SK-N-SH treated with all-trans-retinoic acid at 6 μM for 48 hours (cell line): ENCODE results near the gene HCFC1R1.

ENCODE experiments used
- ARNTL ChIP-seq: fragments of 450-650 bp; formaldehyde crosslinking; IDR thresholded peaks from 2 replicates; pipeline ENCODE4 v1.5.0; 2020; ENCODE audit warnings: low read depth, mild to moderate bottlenecking, moderate library complexity, borderline replicate concordance
- CSDC2 ChIP-seq: fragments of 250-450 bp; sonication (Bioruptor Pico); IDR thresholded peaks from 2 replicates; pipeline ENCODE4 v1.5.0; 2020; ENCODE audit warnings: mild to moderate bottlenecking, moderate library complexity
- ESRRG ChIP-seq: fragments of 250-450 bp; sonication (Bioruptor Pico); IDR thresholded peaks from 2 replicates; pipeline ENCODE4 v1.6.1; 2021; ENCODE audit warnings: mild to moderate bottlenecking
- ISL1 ChIP-seq: fragments of 250-450 bp; sonication (Bioruptor Pico); IDR thresholded peaks from 2 replicates; pipeline ENCODE4 v2.1.2; 2022; ENCODE audit warnings: mild to moderate bottlenecking, moderate library complexity
- OSR1 ChIP-seq: fragments of 250-450 bp; sonication (Bioruptor Pico); IDR thresholded peaks from 2 replicates; pipeline ENCODE4 v1.8.0; 2022; ENCODE audit warnings: moderate library complexity, mild to moderate bottlenecking, inconsistent platforms
- PATZ1 ChIP-seq: fragments of 250-450 bp; sonication (Bioruptor Pico); IDR thresholded peaks from 2 replicates; pipeline ENCODE4 v1.8.0; 2020; ENCODE audit warnings: mild to moderate bottlenecking, moderate library complexity, borderline replicate concordance
- TOX ChIP-seq: fragments of 250-450 bp; sonication (Bioruptor Pico); IDR thresholded peaks from 2 replicates; pipeline ENCODE4 v1.8.0; 2021; ENCODE audit warnings: mild to moderate bottlenecking, moderate library complexity, borderline replicate concordance
- TSHZ2 ChIP-seq: fragments of 250-450 bp; sonication (Bioruptor Pico); IDR thresholded peaks from 2 replicates; pipeline ENCODE4 v1.5.0; 2020; ENCODE audit warnings: mild to moderate bottlenecking, moderate library complexity
- ZC3H10 ChIP-seq: fragments of 250-450 bp; sonication (Bioruptor Pico); IDR thresholded peaks from 2 replicates; pipeline ENCODE4 v1.5.1; 2021; ENCODE audit warnings: mild to moderate bottlenecking, moderate library complexity
- ZFP3 ChIP-seq: fragments of 250-450 bp; sonication (Bioruptor Pico); IDR thresholded peaks from 2 replicates; pipeline ENCODE4 v1.5.0; 2020; ENCODE audit warnings: mild to moderate bottlenecking, moderate library complexity
- ZFP30 ChIP-seq: fragments of 450-650 bp; formaldehyde crosslinking; IDR thresholded peaks from 2 replicates; pipeline ENCODE4 v1.5.0; 2022; ENCODE audit warnings: mild to moderate bottlenecking, moderate library complexity
- TF ChIP-seq, protein P1 (sequence below): fragments of 250-450 bp; sonication (Bioruptor Pico); IDR thresholded peaks from 2 replicates; pipeline ENCODE4 v1.5.1; 2021; ENCODE audit warnings: mild to moderate bottlenecking, moderate library complexity

DNA sequence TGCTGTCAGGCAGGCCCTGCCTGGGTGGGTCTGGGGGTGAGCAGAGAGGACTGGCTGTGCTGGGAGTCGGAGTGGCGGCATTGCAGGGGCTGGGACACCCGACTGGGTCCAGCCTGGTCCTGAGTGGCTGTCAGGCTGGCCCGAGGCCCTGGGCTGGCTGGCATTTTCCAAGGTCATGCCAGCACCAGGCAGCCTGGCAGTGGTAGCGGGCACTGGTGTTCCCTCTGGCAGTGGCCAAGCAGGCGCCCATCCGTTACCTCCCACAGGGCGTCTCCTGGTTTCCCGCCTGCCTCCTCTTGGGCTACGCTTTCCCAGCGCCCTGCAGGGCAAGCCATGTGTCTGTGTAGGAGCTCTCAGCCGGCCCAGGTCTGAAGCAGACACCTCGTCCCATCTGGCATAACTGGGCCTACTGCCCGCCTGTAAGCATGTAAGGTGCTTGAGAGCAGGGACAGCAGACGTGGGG is 37.8 kb downstream of the HCFC1R1 start:
- TF ChIP-seq OSR1 (CRISPR knock-in tag), result no peak
- TF ChIP-seq ESRRG (CRISPR knock-in tag), result no peak
- no peak for TF ChIP-seq TOX (CRISPR knock-in tag)
- no peak for TF ChIP-seq ARNTL
- no peak for TF ChIP-seq CSDC2 (CRISPR knock-in tag)
- TF ChIP-seq ISL1 (CRISPR knock-in tag), result no peak
- TF ChIP-seq, protein P1, sequence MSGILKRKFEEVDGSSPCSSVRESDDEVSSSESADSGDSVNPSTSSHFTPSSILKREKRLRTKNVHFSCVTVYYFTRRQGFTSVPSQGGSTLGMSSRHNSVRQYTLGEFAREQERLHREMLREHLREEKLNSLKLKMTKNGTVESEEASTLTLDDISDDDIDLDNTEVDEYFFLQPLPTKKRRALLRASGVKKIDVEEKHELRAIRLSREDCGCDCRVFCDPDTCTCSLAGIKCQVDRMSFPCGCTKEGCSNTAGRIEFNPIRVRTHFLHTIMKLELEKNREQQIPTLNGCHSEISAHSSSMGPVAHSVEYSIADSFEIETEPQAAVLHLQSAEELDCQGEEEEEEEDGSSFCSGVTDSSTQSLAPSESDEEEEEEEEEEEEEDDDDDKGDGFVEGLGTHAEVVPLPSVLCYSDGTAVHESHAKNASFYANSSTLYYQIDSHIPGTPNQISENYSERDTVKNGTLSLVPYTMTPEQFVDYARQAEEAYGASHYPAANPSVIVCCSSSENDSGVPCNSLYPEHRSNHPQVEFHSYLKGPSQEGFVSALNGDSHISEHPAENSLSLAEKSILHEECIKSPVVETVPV, result no peak
- TF ChIP-seq TSHZ2 (CRISPR knock-in tag), result no peak
- TF ChIP-seq PATZ1 (CRISPR knock-in tag), result no peak
- TF ChIP-seq ZFP30 (CRISPR knock-in tag), result no peak
- TF ChIP-seq ZC3H10 (CRISPR knock-in tag), result no peak
- TF ChIP-seq ZFP3 (CRISPR knock-in tag), result no peak
